HepG2 (cell line): ENCODE results near the gene RPL23. TPM values are rescaled to one million over a fixed set of nuclear protein-coding genes. Genes with fewer than 3 reads are reported as not detected.
A peak's percentile ranks its signal among the peaks of the same experiment; 100 is the strongest.

Source experiments
- ATAC-seq: fragments of 200-7000 bp; cut with Tn5 transposase; 3 replicates; pipeline ENCODE4 v1.9.1; 2020; ENCODE audit warnings: mild to moderate bottlenecking, moderate library complexity
- BruUV-seq: library from RNA; stranded (reverse); fragments of 400-500 nt; replicated peaks from 2 replicates; lab custom pipeline; 2021; lab: Mats Ljungman, UMichigan
- CTCF ChIA-PET: fragments of 300-600 bp; formaldehyde crosslinking; extraction: SDS; loops from one replicate; lab custom pipeline; 2021; ENCODE audit warnings: low total read pairs, inconsistent platforms, low intra/inter-chr PET ratio; lab: Yijun Ruan, JAX
- POLR2A ChIA-PET: fragments of 350-600 bp; sonication (Branson Sonifier 250); formaldehyde crosslinking; loops from one replicate; lab custom pipeline; 2020; ENCODE audit warnings: antibody characterized with exemption, inconsistent platforms; lab: Yijun Ruan, JAX
- DNase-seq: peaks from one replicate; pipeline ENCODE4 v3.0.0-alpha.2; 2015; ENCODE audit warnings: low spot score
- FAIRE-seq: peaks from 3 replicates; lab custom pipeline; 2011; peaks lifted over from hg19 to GRCh38; lab: Jason Lieb, UNC
- H2AFZ ChIP-seq: one replicate; pipeline ENCODE4 v1.6.1; 2011; ENCODE audit warnings: low read length, inconsistent platforms
- H3K27ac ChIP-seq: fragments of 300-600 bp; 3 replicates; pipeline ENCODE4 v1.8.0; 2011; ENCODE audit warnings: mixed run types, mild to moderate bottlenecking, mixed read lengths, low read length, inconsistent platforms; ENCODE audit not compliant: insufficient read depth; ENCODE audit errors: extremely low read length
- H3K27me3 ChIP-seq, 2 experiments: fragments of 200-600 bp in 1 of 2; 2 replicates in 1 of 2; 3 replicates in 1 of 2; pipeline versions ENCODE4 v1.6.0 to v1.8.0; 2011; ENCODE audit warnings: low read length in 2 of 2, mild to moderate bottlenecking in 2 of 2, moderate library complexity in 2 of 2, inconsistent platforms in 1 of 2; ENCODE audit not compliant: insufficient read depth in 2 of 2, control insufficient read depth in 1 of 2
- H3K36me3 ChIP-seq, 2 experiments: fragments of 200-600 bp in 1 of 2; replicated peaks in 1 of 2; 2 replicates in 1 of 2; 3 replicates in 1 of 2; pipeline versions ENCODE4 v1.5.1 to v1.8.0; 2011; ENCODE audit warnings: low read length in 2 of 2, inconsistent platforms in 1 of 2; ENCODE audit not compliant: insufficient read depth in 2 of 2, control insufficient read depth in 1 of 2
- H3K4me1 ChIP-seq: 2 replicates; pipeline ENCODE4 v1.5.1; 2012; ENCODE audit warnings: low read length, inconsistent platforms; ENCODE audit not compliant: insufficient read depth
- H3K4me2 ChIP-seq: 2 replicates; pipeline ENCODE4 v1.6.0; 2011; ENCODE audit warnings: low read depth, low read length, inconsistent platforms
- H3K4me3 ChIP-seq, 3 experiments: fragments of 200-600 bp in 1 of 3; sonication (generic), shearing (Covaris generic) in 1 of 3; replicated peaks in 1 of 3; 2 replicates each; pipeline ENCODE4 v1.5.1; 2011 to 2016; ENCODE audit warnings: low read length in 3 of 3, inconsistent platforms in 2 of 3, low read depth in 2 of 3, mild to moderate bottlenecking in 2 of 3, control low read depth in 1 of 3, mixed read lengths in 1 of 3; ENCODE audit not compliant: insufficient read depth in 1 of 3
- H3K79me2 ChIP-seq: one replicate; pipeline ENCODE4 v1.6.1; 2011; ENCODE audit warnings: low read length, inconsistent platforms; ENCODE audit not compliant: insufficient read depth
- H3K9ac ChIP-seq: 2 replicates; pipeline ENCODE4 v1.6.0; 2011; ENCODE audit warnings: mild to moderate bottlenecking, low read depth, low read length, inconsistent platforms; ENCODE audit not compliant: insufficient read depth
- H3K9me3 ChIP-seq: 2 replicates; pipeline ENCODE4 v1.5.1; 2012; ENCODE audit warnings: mild to moderate bottlenecking, low read length
- H4K20me1 ChIP-seq: 2 replicates; pipeline ENCODE4 v1.6.0; 2011; ENCODE audit warnings: inconsistent platforms, mild to moderate bottlenecking, low read length, moderate library complexity; ENCODE audit not compliant: insufficient read depth
- CREM ChIP-seq, 2 experiments: sonication (generic) in 1 of 2; formaldehyde crosslinking in 1 of 2; IDR thresholded peaks; 2 replicates each; pipeline versions ENCODE4 v1.4.0 to v1.6.1; 2016 to 2020; ENCODE audit warnings: antibody characterized with exemption in 1 of 2, mild to moderate bottlenecking in 1 of 2, missing genetic modification reagents in 1 of 2
- SMC3 ChIP-seq: IDR thresholded peaks from 2 replicates; pipeline ENCODE4 v1.6.1; 2011; ENCODE audit warnings: low read length, improper control_type of control experiment
- TBP ChIP-seq: sonication (generic); formaldehyde crosslinking; IDR thresholded peaks from 2 replicates; pipeline ENCODE4 v1.5.0; 2020; ENCODE audit warnings: missing genetic modification reagents
- ZNF256 ChIP-seq: sonication (generic); formaldehyde crosslinking; conservative IDR thresholded peaks from 2 replicates; pipeline ENCODE4 v1.4.0; 2020; ENCODE audit warnings: missing genetic modification reagents
- ZNF274 ChIP-seq: sonication (generic); formaldehyde crosslinking; IDR thresholded peaks from 2 replicates; pipeline ENCODE4 v1.5.1; 2020; ENCODE audit warnings: mild to moderate bottlenecking, missing genetic modification reagents
- ZNF383 ChIP-seq: sonication (generic); formaldehyde crosslinking; IDR thresholded peaks from 2 replicates; pipeline ENCODE4 v1.4.0; 2020; ENCODE audit warnings: missing genetic modification reagents, mild to moderate bottlenecking, borderline replicate concordance
- WGBS: methylation state at CpG from one replicate; pipeline ENCODE4 v1.1.6; 2017; ENCODE audit warnings: low lambda C conversion rate; 5-methylcytosine and 5-hydroxymethylcytosine counted together
- in situ Hi-C: cut with HindIII; loops from 2 replicates; pipeline ENCODE4 v1.10.0; 2017; ENCODE audit warnings: low pct_unique_long_range_greater_than_20kb; ENCODE audit not compliant: extremely low pct_ligation_motif_present
- intact Hi-C: fragments of 100-400 bp; cut with micrococcal nuclease; formaldehyde crosslinking; loops from one replicate; pipeline ENCODE4 v1.10.0; 2022; ENCODE audit not compliant: unreplicated experiment
- polyA plus RNA-seq, 8 experiments: library from polyadenylated mRNA; depleted of rRNA in 3 of 8; stranded (reverse) in 7 of 8; unstranded in 1 of 8; fragments of >200 nt; fragmentation: Illumina TruSeq in 4 of 8; extraction: Trizol in 4 of 8; gene quantifications; 2 replicates each; pipeline versions ENCODE4 v1.2.1 to v1.2.3, GENCODE V29; 2011 to 2016; ENCODE audit warnings: low read depth in 4 of 8, missing spikeins in 1 of 8, mixed read lengths in 1 of 8; ENCODE audit not compliant: insufficient read depth in 1 of 8
- total RNA-seq, 5 experiments: library from RNA; depleted of rRNA; stranded (reverse); fragments of >200 nt; fragmentation: Illumina TruSeq; extraction: Trizol; gene quantifications; 2 replicates each; pipeline ENCODE4 v1.2.3, GENCODE V29; 2016; ENCODE audit warnings: low read depth in 1 of 5
- TF ChIP-seq, protein P1 (sequence below): sonication (generic); formaldehyde crosslinking; IDR thresholded peaks from 2 replicates; pipeline ENCODE4 v1.8.0; 2022; ENCODE audit warnings: mild to moderate bottlenecking, missing genetic modification reagents
- TF ChIP-seq, protein P2 (sequence below): fragments of 450-650 bp; IDR thresholded peaks from 2 replicates; pipeline ENCODE4 v1.6.1; 2017
- TF ChIP-seq, protein P3 (sequence below): sonication (generic); formaldehyde crosslinking; IDR thresholded peaks from 2 replicates; pipeline ENCODE4 v1.4.0; 2020; ENCODE audit warnings: mild to moderate bottlenecking, missing genetic modification reagents
- TF ChIP-seq, protein P4 (sequence below): IDR thresholded peaks from 2 replicates; pipeline ENCODE4 v1.6.1; 2012; ENCODE audit warnings: low read depth, low read length, improper control_type of control experiment

RPL23 gene
- total and polyA plus RNA-seq, 2 of the 13 experiments (the other 11 are each of a cell fraction or from before 2014, with no cell fraction given): 2,790 to 4,860 TPM

DNA sequence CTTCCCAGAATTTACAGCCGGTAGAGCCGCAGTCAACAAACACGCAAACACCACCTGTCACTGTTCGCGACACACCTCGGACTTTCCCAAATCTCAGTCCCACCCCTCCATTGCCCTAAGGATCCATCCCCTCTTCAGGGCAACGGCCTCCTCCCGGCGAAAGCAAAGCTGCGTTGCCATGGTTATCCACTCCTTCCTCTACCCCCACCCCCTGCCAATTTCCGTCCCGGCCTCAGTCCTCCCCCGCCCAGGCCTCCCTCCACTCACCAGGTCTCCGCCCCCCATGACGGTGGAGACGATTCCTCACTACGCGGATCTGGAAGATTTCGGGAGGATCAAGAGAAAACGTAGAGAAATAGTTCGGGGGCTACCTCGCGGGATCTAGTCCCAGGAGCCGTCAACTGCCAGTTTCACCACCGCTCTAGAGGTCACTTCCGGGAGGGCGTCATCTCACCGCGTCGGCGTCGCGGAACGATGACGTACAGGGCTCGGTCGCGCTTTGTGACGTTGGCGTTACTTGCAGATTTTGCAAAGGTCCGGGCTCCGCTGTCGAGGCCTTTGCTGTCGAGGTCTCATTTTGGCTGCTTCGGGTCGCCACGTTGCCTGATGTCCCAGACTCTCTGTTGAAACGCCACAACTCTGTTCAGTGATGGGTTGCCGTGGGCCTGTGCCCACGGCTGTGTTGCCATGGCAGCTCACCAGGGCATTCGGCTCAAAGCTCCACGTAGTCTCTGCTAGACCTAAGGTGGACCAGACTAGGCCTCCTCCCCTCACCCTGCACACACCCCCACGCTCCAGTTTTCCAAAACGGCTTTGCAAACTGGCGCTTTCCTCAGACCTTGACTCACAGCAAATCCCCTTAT lies 28.4 kb downstream of the RPL23 start, which contains the start of gene CWC25 (continued):
- TF ChIP-seq, protein P1, sequence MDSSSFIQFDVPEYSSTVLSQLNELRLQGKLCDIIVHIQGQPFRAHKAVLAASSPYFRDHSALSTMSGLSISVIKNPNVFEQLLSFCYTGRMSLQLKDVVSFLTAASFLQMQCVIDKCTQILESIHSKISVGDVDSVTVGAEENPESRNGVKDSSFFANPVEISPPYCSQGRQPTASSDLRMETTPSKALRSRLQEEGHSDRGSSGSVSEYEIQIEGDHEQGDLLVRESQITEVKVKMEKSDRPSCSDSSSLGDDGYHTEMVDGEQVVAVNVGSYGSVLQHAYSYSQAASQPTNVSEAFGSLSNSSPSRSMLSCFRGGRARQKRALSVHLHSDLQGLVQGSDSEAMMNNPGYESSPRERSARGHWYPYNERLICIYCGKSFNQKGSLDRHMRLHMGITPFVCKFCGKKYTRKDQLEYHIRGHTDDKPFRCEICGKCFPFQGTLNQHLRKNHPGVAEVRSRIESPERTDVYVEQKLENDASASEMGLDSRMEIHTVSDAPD (CRISPR knock-in tag): peak; percentile 57; the same call in 1 of the 2 replicates
- peak; percentile 96 for TF ChIP-seq ZNF274 (CRISPR knock-in tag)
- no peak; the same call in 1 of the 2 replicates for TF ChIP-seq ZNF383 (CRISPR knock-in tag)
- 0 out of 2 replicates have a peak, but pooled peaks have one; percentile 78 for TF ChIP-seq TBP
- TF ChIP-seq ZNF256 (CRISPR knock-in tag): no peak
- TF ChIP-seq, protein P2, sequence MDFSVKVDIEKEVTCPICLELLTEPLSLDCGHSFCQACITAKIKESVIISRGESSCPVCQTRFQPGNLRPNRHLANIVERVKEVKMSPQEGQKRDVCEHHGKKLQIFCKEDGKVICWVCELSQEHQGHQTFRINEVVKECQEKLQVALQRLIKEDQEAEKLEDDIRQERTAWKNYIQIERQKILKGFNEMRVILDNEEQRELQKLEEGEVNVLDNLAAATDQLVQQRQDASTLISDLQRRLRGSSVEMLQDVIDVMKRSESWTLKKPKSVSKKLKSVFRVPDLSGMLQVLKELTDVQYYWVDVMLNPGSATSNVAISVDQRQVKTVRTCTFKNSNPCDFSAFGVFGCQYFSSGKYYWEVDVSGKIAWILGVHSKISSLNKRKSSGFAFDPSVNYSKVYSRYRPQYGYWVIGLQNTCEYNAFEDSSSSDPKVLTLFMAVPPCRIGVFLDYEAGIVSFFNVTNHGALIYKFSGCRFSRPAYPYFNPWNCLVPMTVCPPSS: no peak
- TF ChIP-seq CREM (IDR thresholded peaks at IDR 0.05): peak; percentile 100
- TF ChIP-seq CREM (CRISPR knock-in tag; IDR thresholded peaks at IDR 0.05): peak; percentile 100

DNA sequence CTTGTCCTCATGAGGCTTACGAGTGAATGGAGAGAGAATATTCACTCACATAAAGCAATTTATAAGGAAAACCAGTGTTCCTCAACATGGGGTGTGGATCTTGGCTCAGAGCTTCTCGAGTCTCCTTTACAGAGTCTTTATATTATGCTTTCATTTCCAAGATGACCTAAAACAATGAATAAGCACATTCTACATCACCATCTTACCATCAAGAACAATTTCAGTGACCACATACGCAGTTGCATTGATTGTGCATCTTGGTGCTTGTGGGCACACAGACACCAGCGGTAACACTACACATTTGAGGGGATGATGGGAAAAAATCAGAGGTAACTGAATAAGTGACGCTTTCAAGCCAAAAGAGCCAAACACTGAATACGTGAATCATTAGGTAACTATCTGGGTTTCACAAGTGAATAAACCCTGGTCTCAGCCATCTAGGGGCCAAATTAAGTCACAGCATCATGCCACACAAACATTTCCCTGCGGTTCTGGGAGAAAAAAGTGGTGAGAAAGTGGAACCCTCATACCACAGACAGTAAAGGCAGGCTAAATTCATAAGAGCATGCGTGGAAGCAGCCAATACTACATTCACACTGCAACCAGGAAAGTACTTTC lies 37.8 kb downstream of the RPL23 start:
- peaks cover 5% of the 10 kb centered on the region for H3K79me2 ChIP-seq
- intact Hi-C loops: no loop called here
- WGBS: 96% methylated on average over 8 of the region's 8 CpGs
- BruUV-seq: no TSS peak
- FAIRE-seq: no peak
- ATAC-seq: peak; percentile 34; the same call in 2 of the 3 replicates
- H3K36me3 ChIP-seq: peaks cover 25 to 66% of the 10 kb centered on the region in 2 experiments
- H3K4me2 ChIP-seq: no peak overlapping the region
- no peaks in the 10 kb centered on the region for H3K4me1 ChIP-seq
- no peak for DNase-seq
- H3K27me3 ChIP-seq: no peaks in the 10 kb centered on the region
- H3K4me3 ChIP-seq: no peak overlapping the region
- no peak overlapping the region for H2AFZ ChIP-seq
- H3K27ac ChIP-seq: no peak overlapping the region
- in situ Hi-C loops: no loop called here
- ChIA-PET POLR2A (no interaction called here), CTCF (no interaction called here)
- no peaks in the 10 kb centered on the region for H4K20me1 ChIP-seq
- H3K9ac ChIP-seq: no peak overlapping the region
- TF ChIP-seq, protein P3, sequence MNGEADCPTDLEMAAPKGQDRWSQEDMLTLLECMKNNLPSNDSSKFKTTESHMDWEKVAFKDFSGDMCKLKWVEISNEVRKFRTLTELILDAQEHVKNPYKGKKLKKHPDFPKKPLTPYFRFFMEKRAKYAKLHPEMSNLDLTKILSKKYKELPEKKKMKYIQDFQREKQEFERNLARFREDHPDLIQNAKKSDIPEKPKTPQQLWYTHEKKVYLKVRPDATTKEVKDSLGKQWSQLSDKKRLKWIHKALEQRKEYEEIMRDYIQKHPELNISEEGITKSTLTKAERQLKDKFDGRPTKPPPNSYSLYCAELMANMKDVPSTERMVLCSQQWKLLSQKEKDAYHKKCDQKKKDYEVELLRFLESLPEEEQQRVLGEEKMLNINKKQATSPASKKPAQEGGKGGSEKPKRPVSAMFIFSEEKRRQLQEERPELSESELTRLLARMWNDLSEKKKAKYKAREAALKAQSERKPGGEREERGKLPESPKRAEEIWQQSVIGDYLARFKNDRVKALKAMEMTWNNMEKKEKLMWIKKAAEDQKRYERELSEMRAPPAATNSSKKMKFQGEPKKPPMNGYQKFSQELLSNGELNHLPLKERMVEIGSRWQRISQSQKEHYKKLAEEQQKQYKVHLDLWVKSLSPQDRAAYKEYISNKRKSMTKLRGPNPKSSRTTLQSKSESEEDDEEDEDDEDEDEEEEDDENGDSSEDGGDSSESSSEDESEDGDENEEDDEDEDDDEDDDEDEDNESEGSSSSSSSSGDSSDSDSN (CRISPR knock-in tag): no peak
- TF ChIP-seq, protein P4, sequence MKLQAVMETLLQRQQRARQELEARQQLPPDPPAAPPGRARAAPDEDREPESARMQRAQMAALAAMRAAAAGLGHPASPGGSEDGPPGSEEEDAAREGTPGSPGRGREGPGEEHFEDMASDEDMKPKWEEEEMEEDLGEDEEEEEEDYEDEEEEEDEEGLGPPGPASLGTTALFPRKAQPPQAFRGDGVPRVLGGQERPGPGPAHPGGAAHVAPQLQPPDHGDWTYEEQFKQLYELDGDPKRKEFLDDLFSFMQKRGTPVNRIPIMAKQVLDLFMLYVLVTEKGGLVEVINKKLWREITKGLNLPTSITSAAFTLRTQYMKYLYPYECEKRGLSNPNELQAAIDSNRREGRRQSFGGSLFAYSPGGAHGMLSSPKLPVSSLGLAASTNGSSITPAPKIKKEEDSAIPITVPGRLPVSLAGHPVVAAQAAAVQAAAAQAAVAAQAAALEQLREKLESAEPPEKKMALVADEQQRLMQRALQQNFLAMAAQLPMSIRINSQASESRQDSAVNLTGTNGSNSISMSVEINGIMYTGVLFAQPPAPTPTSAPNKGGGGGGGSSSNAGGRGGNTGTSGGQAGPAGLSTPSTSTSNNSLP: 0 out of 2 replicates have a peak, but pooled peaks have one; percentile 16
- TF ChIP-seq SMC3: peak; percentile 19; the same call in 1 of the 2 replicates
- H3K9me3 ChIP-seq: no peaks in the 10 kb centered on the region
